Thyroid gland (tissue), 4 donors: ENCODE measurements around the gene CCDC78. TPM values are rescaled to one million over a fixed set of nuclear protein-coding genes. Genes with fewer than 3 reads are reported as not detected.
A peak's percentile ranks its signal among the peaks of the same experiment; 100 is the strongest.

Experiments used
- DNase-seq, 2 donors: peaks; one replicate each; pipeline ENCODE4 v3.0.0-alpha.2; 2019
- H3K27ac ChIP-seq, 3 donors: fragments of 200-600 bp; sonication (generic); 1 replicate in 2 of 3; 2 replicates in 1 of 3; pipeline ENCODE4 v1.5.1; 2016 to 2019; ENCODE audit warnings: mild to moderate bottlenecking in 1 of 3, moderate library complexity in 1 of 3
- H3K27me3 ChIP-seq: fragments of 200-600 bp; sonication (generic); one replicate; pipeline ENCODE4 v1.5.1; 2019
- H3K36me3 ChIP-seq, 2 donors: fragments of 200-600 bp; sonication (generic); one replicate each; pipeline ENCODE4 v1.5.1; 2016 to 2019
- H3K4me1 ChIP-seq, 2 donors: fragments of 200-600 bp; sonication (generic); one replicate each; pipeline ENCODE4 v1.5.1; 2017 to 2019
- H3K4me3 ChIP-seq, 3 donors: fragments of 200-600 bp; sonication (generic); replicated peaks in 1 of 3; 1 replicate in 2 of 3; 2 replicates in 1 of 3; pipeline ENCODE4 v1.5.1; 2016; ENCODE audit warnings: mild to moderate bottlenecking in 1 of 3
- H3K9me3 ChIP-seq: fragments of 200-600 bp; sonication (generic); one replicate; pipeline ENCODE4 v1.5.1; 2017
- CTCF ChIP-seq, 6 experiments: fragments of 200-600 bp in 3 of 6; fragments of 450-650 bp in 3 of 6; sonication (generic) in 3 of 6; IDR thresholded peaks; one replicate each; pipeline ENCODE4 v1.5.1; 2016 to 2019; ENCODE audit warnings: antibody characterized with exemption in 6 of 6, mild to moderate bottlenecking in 2 of 6, inconsistent platforms in 1 of 6, moderate library complexity in 1 of 6
- POLR2A ChIP-seq, 2 donors: fragments of 450-650 bp; IDR thresholded peaks; one replicate each; pipeline ENCODE4 v1.6.1; 2017; ENCODE audit warnings: antibody characterized with exemption in 2 of 2, mild to moderate bottlenecking in 2 of 2, moderate library complexity in 1 of 2
- WGBS, 2 donors: methylation state at CpG; one replicate each; pipeline ENCODE4 v1.1.5; 2017; 5-methylcytosine and 5-hydroxymethylcytosine counted together
- intact Hi-C: fragments of 100-400 bp; cut with DNase I; formaldehyde crosslinking; loops from one replicate; pipeline ENCODE4 v1.15.1; 2023
- total RNA-seq, 4 donors: library from RNA; depleted of rRNA; stranded (reverse); fragments of >200 nt; gene quantifications; one replicate each; pipeline ENCODE4 v1.2.3, GENCODE V29; 2016

CCDC78 gene
- total RNA-seq, 4 donors from 2014 or later: 0.27 TPM; not detected in 3

- 81 to 94% methylated on average over 5 to 8 of the region's 55 CpGs for WGBS, 2 donors
- H3K27me3 ChIP-seq: no peaks in the 10 kb centered on the region
Observed at GRCh38 chr16:728890-729744, 2.9 kb upstream of the CCDC78 start.

GRCh38 chr16:728131-728889 lies 2.1 kb upstream of the CCDC78 start:
- intact Hi-C loops: no loop called here
- WGBS, 2 donors: 0% methylated on average over 4 of the region's 80 CpGs; no CpG with 5 or more reads in 1 of the 2 donors
- TF ChIP-seq POLR2A (IDR thresholded peaks at IDR 0.05) (no peak), CTCF (IDR thresholded peaks at IDR 0.05) (no peak)
- no peaks in the 10 kb centered on the region for H3K9me3 ChIP-seq
- peaks cover 6 to 7% of the 10 kb centered on the region in 2 donors for H3K36me3 ChIP-seq
- peak overlapping the region in 1 of 3 donors; percentile 41 for H3K4me3 ChIP-seq
- DNase-seq: peak; percentile 37 to 47
- peaks cover 24 to 28% of the 10 kb centered on the region in 2 donors for H3K4me1 ChIP-seq
- H3K27me3 ChIP-seq: no peaks in the 10 kb centered on the region
- H3K27ac ChIP-seq: no peak overlapping the region

More at GRCh38 chr16:728890-729744, 2.9 kb upstream of the CCDC78 start:
- TF ChIP-seq CTCF (IDR thresholded peaks at IDR 0.05) (no peak), POLR2A (IDR thresholded peaks at IDR 0.05) (no peak)
- no peak for DNase-seq
- Histone ChIP-seq H3K36me3 (peaks cover 7 to 14% of the 10 kb centered on the region in 2 donors), H3K27ac (no peak overlapping the region), H3K4me3 (no peak overlapping the region), H3K4me1 (peaks cover 24 to 28% of the 10 kb centered on the region in 2 donors), H3K9me3 (no peaks in the 10 kb centered on the region)
- intact Hi-C loops: no loop called here

DNA sequence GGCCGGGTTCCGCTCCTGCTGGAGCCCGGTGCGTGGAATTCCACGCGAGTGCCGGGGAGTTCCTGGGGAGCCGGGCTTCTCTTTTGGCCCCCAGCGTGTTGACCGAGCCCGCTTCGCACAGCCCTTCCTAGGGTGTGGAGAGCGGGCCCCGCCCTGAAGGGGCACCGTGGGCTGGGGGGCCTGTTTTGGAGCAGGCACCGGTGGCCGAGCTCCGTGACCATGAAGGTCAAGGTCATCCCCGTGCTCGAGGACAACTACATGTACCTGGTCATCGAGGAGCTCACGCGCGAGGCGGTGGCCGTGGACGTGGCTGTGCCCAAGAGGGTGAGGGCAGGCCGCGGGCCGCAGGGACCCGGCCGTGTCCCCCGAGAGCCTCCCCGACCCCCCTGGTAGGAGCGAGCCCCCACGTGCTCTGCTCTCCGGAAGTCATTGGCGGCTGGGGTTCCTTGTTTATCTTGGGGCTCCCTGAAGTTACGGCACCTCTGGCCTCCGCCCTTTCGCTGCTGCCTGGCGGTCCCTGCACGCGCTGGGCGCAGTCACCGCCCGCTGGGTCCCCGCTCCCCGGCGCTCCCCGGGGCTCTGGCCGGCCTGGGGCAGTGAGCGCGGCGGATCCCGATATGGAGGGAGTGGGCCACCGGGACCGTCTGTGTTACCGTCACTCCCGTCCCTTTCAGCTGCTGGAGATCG lies 1.2 kb upstream of the CCDC78 start:
- Histone ChIP-seq H3K27ac (no peak overlapping the region), H3K27me3 (no peaks in the 10 kb centered on the region)
- no CpG with 5 or more reads among the region's 61 CpGs for WGBS, 2 donors

GRCh38 chr16:726188-726437 lies 130 bp downstream of the CCDC78 start:
- no peak overlapping the region for H3K4me3 ChIP-seq
- H3K9me3 ChIP-seq: no peaks in the 10 kb centered on the region
- H3K36me3 ChIP-seq: no peaks in the 10 kb centered on the region
- no peaks in the 10 kb centered on the region for H3K27me3 ChIP-seq
- no peak overlapping the region for H3K27ac ChIP-seq
- 29% methylated on average over 9 of the region's 9 CpGs; no CpG with 5 or more reads in 1 of the 2 donors for WGBS, 2 donors
- peaks cover 29 to 36% of the 10 kb centered on the region in 2 donors for H3K4me1 ChIP-seq
- no peak for DNase-seq
- TF ChIP-seq POLR2A (IDR thresholded peaks at IDR 0.05) (no peak), CTCF (IDR thresholded peaks at IDR 0.05) (no peak)
- intact Hi-C loops: no loop called here

More for the DNA sequence above, 1.2 kb upstream of the CCDC78 start:
- Histone ChIP-seq H3K9me3 (no peaks in the 10 kb centered on the region), H3K4me3 (peak overlapping the region in 1 of 3 donors; percentile 41), H3K36me3 (peaks cover 0 to 7% of the 10 kb centered on the region in 2 donors), H3K4me1 (peaks cover 24 to 28% of the 10 kb centered on the region in 2 donors)
- intact Hi-C loops: no loop called here
- no peak for DNase-seq
- TF ChIP-seq CTCF (IDR thresholded peaks at IDR 0.05) (no peak), POLR2A (IDR thresholded peaks at IDR 0.05) (no peak)
